Activated T-helper 1 cell treated with anti-CD3 and anti-CD28 coated beads, Interleukin-2, amount 50 U/mL, for 16 hours (primary cell): Measurements from ENCODE around the gene PRTN3.
"Not testable (repeated sequence)": the region's sequence is repeated elsewhere in the genome, so short reads cannot be mapped to it uniquely, and the experiment has no call there.

ENCODE experiments used
- DNase-seq, 2 donors: peaks; one replicate each; pipeline ENCODE4 v3.0.0-alpha.2; 2020; ENCODE audit warnings: low read depth in 1 of 2, low spot score in 1 of 2

The PRTN3 gene

DNA sequence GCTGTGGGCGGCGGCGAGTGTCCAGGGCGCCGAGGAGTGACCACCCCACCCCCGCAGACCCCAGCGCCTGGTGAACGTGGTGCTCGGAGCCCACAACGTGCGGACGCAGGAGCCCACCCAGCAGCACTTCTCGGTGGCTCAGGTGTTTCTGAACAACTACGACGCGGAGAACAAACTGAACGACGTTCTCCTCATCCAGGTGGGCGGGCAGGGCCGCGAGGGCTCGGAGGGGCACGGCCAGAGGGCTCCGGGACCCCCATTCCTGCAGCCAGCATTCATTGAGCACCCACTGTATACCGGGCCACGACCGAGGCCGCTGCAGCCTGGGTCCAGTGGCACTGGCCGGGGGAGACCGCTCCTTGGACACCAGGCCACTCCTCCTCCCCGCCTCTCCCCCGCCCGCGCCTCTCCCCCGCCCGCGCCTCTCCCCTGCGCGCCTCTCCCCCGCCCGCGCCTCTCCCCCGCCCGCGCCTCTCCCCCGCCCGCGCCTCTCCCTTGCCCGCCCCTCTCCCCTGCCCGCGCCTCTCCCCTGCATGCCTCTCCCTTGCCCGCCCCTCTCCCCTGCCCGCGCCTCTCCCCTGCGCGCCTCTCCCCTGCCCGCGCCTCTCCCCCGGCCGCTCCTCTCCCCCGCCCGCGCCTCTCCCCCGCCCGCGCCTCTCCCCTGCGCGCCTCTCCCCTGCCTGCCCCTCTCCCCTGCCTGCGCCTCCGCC, 3.2 kb downstream of the PRTN3 start:
- DNase-seq, result no peak

DNA sequence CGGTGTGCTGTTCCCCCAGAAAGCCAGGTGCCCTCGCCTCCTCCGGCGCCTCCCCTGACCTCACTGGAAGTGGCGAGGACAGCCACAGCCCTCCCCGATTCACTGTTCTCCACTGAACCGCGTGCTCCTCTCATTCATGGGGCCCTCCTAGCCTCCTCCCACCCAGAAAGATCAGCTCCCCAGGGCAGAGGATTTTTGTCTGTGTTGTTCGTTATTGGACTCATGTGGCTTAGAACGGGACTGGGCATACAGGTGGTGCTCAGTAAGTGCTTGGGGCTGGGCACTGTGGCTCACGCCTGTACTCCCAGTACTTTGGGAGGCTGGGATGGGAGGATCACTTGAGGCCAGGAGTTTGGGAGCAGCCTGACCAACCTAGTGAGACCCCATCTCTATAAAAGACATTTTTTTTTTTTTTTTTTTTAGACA, 3.8 kb downstream of the PRTN3 start:
- no peak for DNase-seq

DNA sequence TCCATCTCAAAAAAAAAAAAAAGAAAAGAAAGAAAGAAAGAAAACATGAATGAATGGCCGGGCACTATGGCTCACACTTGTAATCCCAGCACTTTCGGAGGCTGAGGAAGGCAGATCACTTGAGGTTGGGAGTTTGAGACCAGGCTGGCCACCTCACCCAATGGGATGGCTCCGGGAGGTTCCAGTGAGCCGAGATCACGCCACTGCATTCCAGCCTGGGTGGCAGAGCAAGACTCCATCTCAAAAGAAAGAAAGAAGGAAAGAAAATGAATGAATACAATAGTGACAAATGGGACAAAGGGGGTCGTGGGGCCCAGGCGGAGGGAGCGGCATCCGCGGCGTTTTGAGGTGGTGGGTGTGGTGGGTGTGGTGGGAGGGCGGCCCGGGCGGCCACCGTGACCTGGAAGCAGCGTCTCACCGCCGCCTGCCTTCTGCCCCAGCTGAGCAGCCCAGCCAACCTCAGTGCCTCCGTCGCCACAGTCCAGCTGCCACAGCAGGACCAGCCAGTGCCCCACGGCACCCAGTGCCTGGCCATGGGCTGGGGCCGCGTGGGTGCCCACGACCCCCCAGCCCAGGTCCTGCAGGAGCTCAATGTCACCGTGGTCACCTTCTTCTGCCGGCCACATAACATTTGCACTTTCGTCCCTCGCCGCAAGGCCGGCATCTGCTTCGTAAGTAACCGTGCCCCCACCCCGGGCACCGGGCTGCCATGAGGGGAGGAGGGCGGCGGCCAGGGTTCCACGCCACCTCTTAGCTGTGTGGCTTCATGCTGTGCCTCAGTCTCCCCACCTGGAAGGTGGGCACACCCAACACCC, 5.1 kb downstream of the PRTN3 start:
- no peak for DNase-seq

DNA sequence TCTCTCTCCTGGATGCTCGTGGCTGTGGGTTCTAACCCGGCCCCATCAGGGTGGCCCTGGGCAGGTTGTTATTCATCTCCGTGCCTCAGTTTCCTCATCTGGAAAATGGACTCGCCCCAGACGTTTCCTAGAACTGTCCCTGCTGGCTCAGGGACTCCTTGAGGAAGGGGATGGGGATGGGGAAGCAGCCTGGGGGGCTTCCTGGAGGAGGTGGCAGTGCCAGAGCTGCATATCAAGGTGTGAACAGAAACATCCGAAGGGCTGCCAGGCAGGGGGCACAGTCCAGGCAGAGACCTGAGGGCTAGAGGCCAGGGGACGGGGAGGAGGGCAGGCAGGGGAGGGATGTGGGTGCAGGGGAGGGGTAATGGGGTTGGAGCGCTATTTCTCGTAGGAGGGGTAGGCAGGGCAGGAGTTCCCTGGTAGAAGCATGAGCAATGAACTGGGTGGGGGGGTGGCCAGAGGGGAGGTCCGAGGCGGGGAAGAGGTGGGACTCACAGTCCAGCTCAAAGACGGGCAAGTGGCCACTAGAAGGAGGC, 7.7 kb downstream of the PRTN3 start:
- no peak for DNase-seq

DNA sequence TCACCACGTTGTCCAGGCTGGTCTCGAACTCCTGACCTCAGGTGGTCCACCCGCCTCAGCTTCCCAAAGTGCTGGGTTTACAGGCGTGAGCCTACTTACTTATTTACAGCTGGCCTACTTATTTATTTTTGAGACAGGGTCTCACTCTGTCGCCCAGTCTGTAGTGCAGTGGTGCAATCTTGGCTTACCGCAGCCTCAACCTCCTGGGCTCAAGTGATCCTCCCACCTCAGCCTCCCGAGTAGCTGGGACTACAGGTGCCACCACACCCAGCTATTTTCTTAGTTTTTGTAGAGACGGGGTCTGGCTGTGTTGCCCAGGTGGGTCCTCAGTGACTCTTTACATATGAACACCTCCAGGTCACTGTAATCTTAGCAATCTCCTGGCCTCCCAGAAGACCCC, 8.4 kb downstream of the PRTN3 start:
- DNase-seq, result not testable (repeated sequence)

DNA sequence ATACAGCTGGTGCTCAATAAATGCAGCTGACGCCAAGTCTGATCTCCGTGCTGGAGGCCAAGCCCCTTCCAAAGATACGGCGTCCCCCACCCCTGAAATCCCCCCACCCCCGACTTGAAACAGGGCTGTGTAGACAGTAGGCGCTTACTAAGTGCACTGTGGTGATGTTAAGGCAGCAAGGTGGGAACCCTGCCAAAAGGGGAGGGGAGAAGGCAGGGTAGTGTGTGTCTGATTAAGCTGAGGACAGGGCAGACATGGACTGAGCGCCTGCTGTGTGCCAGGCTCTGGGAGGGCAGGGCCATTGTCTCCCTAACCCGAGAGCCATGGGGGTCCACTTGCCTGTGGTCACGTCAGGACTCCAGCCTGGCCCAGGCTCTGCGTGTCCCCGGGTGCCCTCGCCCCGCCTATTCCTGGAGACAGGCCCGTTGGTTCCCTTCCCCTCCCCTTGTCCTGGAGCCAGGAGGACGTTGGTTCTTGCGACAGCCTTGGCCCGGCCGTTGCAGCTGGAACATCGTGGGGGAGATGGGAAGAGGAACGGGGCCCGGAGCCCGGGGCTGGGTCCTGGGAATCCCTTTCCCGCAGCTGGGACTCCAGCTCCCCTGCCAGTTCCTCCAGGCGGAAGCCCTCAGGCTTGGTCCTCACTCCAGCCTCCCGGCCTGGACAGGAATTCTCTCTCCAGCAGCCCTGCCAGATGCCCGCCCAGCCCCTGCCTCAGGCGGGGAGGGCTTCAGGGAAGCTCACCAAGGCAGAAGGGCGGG, 9.6 kb downstream of the PRTN3 start:
- DNase-seq, result no peak

DNA sequence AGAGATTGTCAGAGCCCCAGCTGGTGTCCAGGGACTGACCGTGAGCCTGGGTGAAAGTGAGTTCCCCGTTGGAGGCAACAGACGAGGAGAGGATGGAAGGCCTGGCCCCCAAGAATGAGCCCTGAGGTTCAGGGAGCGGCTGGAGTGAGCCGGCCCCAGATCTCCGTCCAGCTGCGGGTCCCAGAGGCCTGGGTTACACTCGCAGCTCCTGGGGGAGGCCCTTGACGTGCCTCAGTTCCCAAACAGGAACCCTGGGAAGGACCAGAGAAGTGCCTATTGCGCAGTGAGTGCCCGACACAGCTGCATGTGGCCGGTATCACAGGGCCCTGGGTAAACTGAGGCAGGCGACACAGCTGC, 10.2 kb downstream of the PRTN3 start:
- DNase-seq, result no peak

DNA sequence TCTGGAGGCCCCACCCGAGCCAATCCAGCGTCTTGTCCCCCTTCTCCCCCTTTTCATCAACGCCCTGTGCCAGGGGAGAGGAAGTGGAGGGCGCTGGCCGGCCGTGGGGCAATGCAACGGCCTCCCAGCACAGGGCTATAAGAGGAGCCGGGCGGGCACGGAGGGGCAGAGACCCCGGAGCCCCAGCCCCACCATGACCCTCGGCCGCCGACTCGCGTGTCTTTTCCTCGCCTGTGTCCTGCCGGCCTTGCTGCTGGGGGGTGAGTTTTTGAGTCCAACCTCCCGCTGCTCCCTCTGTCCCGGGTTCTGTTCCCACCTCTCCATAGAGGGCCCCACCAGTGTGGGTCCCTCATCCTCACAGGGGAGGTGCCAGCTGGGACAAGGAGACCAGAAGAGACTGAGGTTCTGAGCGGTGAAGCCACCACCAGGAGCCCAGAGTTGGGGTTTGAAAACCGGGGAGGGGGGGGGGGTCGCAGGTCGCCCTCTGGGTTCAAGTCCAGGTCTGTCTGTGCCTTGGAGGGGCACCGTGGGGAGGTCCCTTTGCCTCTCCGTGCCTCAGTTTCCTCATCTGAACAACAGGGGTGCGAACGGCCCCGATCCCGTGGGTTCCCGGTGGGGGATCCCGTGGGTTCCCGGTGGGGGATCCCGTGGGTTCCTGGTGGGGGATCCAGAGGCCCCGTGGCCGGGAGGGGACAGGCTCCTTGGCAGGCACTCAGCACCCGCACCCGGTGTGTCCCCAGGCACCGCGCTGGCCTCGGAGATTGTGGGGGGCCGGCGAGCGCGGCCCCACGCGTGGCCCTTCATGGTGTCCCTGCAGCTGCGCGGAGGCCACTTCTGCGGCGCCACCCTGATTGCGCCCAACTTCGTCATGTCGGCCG, 11.6 kb downstream of the PRTN3 start, which contains the start of gene ELANE:
Gene ELANE, plus strand, starts transcription at position 168 of the 878 bp plus-strand sequence. Its CDS starts 26 bp downstream, at position 194.
- DNase-seq, result no peak

DNA sequence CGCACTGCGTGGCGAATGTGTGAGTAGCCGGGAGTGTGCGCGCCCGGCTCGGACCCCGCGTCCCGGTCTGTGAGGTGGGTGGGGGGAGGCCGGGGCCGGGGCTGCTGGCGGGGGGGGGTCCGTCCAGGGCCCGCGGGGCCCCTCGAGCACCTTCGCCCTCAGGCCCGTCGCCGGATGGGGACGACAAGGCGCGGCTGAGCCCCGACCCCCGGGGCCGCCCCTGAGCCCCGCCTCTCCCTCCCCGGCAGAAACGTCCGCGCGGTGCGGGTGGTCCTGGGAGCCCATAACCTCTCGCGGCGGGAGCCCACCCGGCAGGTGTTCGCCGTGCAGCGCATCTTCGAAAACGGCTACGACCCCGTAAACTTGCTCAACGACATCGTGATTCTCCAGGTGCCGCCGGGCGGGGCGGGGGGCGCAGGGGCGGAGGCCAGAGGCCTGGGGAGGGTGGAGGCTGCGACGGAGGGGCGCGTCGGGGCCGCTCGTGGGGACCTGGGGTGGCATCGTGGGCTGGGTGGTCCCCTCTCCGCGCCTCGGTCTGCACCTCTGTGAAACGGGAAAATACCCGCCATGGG, 12.3 kb downstream of the PRTN3 start:
- DNase-seq, result no peak

DNA sequence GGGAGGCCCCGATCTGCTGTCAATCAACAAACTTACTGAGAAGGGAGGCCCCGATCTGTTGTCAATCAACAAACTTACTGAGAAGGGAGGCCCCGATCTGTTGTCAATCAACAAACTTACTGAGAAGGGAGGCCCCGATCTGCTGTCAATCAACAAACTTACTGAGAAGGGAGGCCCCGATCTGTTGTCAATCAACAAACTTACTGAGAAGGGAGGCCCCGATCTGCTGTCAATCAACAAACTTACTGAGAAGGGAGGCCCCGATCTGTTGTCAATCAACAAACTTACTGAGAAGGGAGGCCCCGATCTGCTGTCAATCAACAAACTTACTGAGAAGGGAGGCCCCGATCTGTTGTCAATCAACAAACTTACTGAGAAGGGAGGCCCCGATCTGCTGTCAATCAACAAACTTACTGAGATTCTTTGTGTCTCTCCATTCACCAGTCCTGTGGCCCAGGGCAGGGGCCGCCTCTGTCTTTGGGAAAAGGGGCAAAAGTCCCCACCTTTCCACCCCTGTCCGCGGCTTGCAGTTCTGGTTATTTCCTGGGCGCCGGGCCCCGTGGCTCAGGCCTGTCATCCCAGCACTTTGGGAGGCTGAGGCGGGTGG, 12.9 kb downstream of the PRTN3 start:
- not testable (repeated sequence) for DNase-seq

DNA sequence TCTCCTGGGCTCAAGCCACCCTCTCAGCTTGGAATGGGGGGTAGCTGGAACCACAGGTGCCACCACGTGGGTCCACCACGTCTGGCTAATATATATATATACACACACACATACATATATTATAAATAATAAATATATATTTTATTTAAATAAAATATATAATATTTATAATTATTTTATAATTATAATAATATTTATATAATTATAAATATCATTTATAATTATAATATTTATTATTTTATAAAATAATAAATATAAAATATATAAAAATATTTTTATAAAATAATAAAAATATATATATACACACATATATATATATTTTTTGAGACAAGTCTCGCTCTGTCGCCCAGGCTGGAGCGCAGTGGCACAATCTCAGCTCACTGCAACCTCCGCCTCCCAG, 13.8 kb downstream of the PRTN3 start:
- DNase-seq, result no peak

DNA sequence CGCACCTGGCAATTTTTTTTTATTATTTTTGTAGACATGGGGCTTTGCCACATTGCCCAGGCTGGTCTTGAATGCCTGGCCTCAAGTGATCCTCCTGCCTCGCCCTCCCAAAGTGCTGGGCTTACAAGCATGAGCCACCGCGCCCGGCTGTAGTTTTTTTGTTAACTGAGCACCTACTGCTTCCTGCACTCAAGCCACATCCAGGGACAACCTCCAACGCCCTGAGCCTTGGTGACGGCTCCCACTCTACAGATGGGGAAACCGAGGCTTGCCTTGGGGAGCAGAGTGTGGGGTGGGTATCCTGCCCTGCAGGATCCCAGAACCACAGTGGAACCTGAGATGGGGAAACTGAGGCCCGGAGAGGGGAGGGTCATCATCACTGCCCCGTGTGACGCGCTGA, 14.3 kb downstream of the PRTN3 start:
- no peak for DNase-seq

DNA sequence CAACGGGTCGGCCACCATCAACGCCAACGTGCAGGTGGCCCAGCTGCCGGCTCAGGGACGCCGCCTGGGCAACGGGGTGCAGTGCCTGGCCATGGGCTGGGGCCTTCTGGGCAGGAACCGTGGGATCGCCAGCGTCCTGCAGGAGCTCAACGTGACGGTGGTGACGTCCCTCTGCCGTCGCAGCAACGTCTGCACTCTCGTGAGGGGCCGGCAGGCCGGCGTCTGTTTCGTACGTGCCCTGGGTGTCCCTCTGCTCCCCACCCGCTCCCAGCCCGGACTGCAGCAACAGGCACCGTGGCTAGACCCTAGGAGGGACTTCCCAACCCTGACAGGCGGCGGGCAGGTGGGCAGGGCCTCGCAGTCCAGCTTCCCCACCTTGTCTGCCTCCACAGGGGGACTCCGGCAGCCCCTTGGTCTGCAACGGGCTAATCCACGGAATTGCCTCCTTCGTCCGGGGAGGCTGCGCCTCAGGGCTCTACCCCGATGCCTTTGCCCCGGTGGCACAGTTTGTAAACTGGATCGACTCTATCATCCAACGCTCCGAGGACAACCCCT, 14.8 kb downstream of the PRTN3 start:
- DNase-seq, result no peak

DNA sequence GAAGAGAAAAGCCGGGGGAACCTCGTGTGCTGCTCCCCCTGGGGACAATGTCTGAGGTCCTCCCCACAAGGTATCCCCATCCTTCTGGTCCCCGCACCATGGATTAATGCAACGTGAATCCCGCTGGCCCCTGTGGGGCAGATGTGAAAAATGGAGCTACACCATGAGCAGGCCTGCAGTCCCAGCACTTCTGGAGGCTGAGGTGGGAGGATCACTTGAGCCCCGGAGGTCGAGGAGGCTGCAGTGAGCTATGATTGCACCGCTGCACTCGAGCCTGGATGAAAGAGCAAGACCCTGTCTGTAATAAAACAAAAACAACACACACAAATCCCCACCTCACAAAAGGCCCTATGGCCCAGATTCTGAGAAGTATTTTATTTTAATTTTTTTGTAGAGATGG, 17.5 kb downstream of the PRTN3 start:
- no peak for DNase-seq

DNA sequence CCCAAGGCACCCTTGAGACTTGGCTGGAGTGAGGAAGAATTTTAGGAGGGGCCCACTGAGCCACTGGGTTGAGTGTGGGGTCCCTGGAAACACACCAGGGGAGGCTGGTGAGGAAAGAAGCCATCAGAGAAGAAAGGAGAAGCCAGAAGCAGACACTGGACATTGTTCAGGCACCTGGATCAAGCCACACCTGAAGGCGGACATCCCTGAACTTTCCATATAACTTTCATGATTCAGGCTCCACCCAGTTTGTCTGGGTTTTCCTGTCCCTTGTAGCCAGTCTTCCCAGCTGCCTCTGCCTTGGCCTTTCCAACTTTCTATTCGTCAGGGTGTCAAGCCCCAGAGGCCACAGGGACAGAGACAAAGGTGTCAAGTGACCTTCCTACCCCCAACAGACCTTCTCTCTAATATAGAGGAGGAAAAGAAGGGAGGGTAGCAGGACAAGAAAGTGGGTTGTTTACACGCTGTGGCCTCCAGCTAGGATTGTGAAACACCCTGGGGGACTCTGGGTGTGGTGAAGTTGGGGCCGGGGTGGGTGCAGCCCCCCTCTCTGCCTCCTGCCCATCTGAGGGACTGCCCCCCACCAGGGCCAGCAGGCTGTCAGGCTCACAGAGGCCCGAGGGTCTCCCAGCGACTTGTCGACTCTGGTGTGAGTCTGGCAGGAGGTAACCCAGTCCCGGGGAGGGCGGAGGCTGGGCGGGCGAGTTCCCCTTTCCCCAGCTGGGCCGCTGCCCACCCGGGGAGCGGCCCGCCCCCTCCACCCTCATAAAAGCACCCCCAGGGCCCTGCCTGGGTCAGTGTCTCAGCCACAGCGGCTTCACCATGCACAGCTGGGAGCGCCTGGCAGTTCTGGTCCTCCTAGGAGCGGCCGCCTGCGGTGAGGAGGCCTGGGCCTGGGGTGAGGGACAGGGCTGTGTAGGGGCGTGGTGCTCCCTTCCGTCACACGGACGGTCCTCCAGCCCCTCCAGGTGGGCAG, 18.4 kb downstream of the PRTN3 start, which contains the start of gene CFD:
Gene CFD, plus strand, starts transcription at position 797 of the 976 bp plus-strand sequence. Its CDS starts 26 bp downstream, at position 823.
- no peak for DNase-seq

DNA sequence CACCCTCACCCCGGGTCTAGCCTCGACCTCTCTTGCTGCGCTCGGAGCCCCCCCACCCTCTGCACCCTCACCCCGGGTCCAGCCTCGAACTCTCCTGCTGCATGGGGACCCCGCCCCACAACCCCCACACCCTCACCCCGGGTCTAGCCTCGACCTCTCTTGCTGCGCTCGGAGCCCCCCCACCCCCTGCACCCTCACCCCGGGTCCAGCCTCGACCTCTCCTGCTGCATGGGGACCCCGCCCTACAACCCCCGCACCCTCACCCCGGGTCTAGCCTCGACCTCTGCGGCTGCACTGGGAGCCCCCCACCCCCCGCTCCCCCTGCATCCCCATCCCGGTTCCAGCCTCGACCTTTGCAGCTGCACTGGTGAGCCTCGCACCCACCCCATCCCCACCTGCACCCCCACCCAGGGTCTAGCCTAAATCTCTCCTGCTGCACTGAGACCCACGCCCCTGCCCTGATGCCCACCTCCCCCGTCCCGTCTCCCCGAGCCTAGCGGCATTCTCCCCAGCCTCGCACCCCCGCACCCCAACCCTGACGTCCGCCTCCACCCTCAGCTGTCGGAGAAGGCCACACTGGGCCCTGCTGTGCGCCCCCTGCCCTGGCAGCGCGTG, 20.4 kb downstream of the PRTN3 start:
- DNase-seq, result no peak

DNA sequence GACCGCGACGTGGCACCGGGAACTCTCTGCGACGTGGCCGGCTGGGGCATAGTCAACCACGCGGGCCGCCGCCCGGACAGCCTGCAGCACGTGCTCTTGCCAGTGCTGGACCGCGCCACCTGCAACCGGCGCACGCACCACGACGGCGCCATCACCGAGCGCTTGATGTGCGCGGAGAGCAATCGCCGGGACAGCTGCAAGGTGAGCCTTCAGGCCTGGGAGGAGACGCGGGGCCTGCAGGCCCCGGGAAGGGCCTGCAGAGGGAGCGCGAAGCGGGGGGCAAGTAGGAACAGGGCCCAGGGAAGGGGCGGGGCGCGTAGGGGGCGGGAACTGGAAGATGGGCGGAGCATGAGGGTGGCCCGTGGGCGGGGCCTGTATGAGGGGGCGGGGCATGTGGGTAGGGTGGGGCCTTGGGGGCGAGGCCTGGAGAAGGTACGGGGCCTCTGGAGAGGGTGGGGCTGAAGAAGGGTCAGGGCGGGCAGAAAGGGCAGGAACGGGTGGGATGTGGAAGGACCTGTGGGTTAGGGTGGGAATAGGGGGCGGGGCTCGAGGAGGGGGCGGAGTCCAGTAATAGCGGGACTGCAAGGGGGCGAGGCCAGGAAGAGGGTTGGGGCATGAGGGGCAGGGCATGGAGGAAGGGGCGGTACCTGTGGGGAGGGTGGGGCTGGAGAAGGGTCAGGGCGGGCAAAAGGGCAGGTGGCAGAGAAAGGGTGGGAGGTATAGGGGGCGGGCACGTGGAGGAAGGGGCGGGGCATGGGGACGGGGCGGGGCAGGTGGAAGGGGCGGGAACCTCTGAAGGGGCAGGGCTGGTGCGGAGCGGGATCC, 21.2 kb downstream of the PRTN3 start:
- DNase-seq, result peak; percentile 48 to 54
